ELR (cell line): ENCODE results near the gene UTP4.
"Not testable (repeated sequence)": the region's sequence is repeated elsewhere in the genome, so short reads cannot be mapped to it uniquely, and the experiment has no call there.

Experiments used
- DNase-seq: peaks from one replicate; pipeline ENCODE4 v3.0.0-alpha.2; 2015; ENCODE audit warnings: low read depth

Gene UTP4

GRCh38 chr16:69110406-69110805 lies 22.0 kb upstream of the UTP4 start:
- DNase-seq: no peak

- DNase-seq: no peak
These were observed 21.1 kb upstream of the UTP4 start for GRCh38 chr16:69111216-69111875.

- DNase-seq: no peak
These were observed 20.6 kb upstream of the UTP4 start for GRCh38 chr16:69111876-69112230.

GRCh38 chr16:69112285-69113129 lies 19.9 kb upstream of the UTP4 start:
- peak; percentile 71 for DNase-seq

- peak; percentile 29 for DNase-seq
These were observed 19.2 kb upstream of the UTP4 start for GRCh38 chr16:69113216-69113615.

DNA sequence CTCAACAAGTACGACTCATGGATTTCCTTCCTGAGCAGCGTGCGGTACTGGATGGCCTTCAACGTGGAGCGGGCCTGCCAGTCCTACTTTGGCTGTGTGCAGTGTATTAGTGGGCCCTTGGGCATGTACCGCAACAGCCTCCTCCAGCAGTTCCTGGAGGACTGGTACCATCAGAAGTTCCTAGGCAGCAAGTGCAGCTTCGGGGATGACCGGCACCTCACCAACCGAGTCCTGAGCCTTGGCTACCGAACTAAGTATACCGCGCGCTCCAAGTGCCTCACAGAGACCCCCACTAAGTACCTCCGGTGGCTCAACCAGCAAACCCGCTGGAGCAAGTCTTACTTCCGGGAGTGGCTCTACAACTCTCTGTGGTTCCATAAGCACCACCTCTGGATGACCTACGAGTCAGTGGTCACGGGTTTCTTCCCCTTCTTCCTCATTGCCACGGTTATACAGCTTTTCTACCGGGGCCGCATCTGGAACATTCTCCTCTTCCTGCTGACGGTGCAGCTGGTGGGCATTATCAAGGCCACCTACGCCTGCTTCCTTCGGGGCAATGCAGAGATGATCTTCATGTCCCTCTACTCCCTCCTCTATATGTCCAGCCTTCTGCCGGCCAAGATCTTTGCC lies 18.0 kb upstream of the UTP4 start:
- DNase-seq: no peak

- no peak for DNase-seq
These were observed 17.5 kb upstream of the UTP4 start for GRCh38 chr16:69114976-69115355.

DNA sequence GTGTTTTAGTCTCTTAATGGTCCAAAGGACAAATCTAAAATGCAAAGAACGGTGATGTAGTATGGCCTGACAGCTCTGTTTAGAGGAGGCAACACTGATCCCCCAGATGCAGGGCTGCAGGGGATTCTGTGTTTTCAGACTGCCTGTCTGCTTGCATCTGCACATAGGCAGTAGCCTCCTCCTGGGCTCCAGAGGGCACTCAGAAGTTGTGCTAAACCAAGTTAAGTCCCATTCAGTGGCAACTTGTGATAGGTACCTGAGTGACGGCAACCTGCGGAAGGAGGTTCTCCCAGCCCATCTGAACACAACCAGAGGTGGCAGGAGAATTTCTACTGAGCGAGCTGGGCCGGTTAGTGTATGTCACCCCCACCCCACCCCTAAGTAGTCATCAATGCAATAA lies 17.1 kb upstream of the UTP4 start:
- no peak for DNase-seq

- DNase-seq: no peak
These were observed 16.6 kb upstream of the UTP4 start for GRCh38 chr16:69115837-69116236.

- no peak for DNase-seq
These were observed 16.1 kb upstream of the UTP4 start for GRCh38 chr16:69116256-69116875.

DNA sequence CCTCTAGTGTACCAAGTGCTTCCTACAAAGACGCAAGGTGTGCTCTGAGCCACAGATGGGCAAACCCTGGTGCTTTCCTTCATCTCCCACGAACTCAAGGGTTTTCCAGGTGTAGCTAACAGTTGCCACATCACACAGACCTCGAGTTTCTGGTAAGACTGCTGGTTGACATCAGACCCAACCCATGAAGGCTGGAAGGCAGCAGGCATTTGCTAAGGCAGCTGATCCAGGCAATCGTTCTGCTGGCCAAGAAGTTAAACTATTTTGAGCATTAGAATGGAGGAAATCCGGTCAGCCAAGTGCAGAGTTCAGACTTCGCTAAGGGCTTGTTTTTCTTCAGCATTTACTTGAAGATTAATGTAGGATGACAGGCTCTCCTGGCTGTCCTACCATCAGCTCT lies 15.5 kb upstream of the UTP4 start:
- no peak for DNase-seq

- no peak for DNase-seq
These were observed 14.0 kb upstream of the UTP4 start for GRCh38 chr16:69118468-69118867.

GRCh38 chr16:69118994-69119393 lies 13.5 kb upstream of the UTP4 start:
- no peak for DNase-seq

DNA sequence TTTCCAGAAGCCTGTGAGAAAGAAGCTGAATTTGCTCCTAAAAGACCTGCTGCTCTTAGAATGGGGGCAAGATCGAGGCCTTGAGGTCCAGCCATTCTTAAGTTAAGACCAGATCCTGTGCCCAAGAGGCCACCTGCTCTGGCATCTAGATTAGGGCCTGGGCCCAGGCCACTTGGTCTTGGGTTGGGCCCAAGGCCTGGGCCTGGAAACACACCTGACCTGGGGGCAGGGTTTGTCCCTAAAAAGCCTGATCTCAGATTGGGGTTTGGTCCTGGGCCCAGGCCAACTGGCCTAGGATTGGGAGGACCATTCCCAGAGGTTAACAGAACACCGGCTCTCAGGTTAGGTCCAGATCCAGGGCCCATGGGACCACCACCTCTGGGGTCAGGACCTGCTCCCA lies 12.9 kb upstream of the UTP4 start:
- no peak for DNase-seq

- DNase-seq: no peak
These were observed 12.3 kb upstream of the UTP4 start for GRCh38 chr16:69120096-69120664.

- peak; percentile 87 for DNase-seq
These were observed 8.5 kb upstream of the UTP4 start for GRCh38 chr16:69123910-69124309.

DNA sequence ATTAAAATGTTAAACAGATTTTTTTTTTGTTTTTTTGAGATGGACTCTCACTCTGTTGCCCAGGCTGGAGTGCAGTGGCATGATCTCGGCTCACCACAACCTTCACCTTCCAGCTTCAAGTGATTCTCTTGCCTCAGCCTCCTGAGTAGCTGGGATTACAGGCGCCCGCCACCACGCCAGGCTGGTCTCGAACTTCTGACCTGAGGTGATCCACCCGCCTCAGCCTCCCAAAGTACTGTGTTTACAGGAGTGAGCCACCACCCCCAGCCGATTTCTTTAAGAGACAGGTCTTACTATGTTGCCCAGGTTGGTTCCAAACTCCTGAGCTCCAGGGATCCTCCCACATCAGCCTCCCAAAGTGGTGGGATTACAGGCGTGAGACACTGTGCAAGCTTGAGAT lies 8.0 kb upstream of the UTP4 start:
- not testable (repeated sequence) for DNase-seq

DNA sequence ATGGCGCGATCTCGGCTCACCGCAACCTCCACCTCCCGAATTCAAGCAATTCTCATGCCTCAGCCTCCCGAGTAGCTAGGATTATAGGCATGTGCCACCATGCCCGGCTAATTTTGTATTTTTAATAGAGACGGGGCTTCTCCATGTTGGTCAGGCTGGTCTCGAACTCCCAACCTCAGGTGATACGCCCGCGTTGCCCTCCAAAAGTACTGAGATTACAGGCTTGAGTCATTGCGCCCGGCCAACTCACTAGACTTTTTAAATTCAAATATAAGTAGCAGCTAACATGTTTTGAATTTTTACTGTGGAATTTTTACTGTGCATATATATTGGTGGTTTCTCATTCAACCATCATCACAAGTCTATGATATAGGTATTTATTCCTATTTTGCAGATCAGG lies 7.5 kb upstream of the UTP4 start:
- DNase-seq: not testable (repeated sequence)

GRCh38 chr16:69126221-69126620 lies 6.2 kb upstream of the UTP4 start:
- no peak for DNase-seq

GRCh38 chr16:69126801-69127200 lies 5.6 kb upstream of the UTP4 start:
- DNase-seq: not testable (repeated sequence)

DNA sequence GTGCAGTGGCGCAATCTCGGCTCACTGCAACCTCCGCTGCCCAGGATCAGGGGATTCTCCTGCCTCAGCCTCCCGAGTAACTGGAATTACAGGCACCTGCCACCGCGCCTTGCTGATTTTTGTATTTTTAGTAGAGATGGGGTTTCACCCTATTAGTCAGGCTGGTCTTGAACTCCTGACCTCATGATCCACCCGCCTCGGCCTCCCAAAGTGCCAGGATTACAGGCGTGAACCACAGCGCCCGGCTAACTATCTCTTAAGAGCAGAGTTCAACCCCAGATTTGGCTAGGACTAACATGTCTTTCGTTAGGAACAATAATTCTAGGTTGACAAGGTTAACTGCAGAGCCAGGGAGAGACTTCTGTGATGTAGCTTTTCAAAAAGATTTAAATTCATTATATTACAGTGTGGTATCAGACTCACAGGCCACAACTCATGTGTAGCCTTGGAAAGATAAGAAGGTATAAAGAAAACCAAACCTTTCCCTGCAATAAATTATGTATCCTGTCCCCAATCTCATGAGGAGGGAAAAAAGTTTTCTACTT lies 4.4 kb upstream of the UTP4 start:
- DNase-seq: no peak

GRCh38 chr16:69130461-69130860 lies 2.0 kb upstream of the UTP4 start:
- no peak for DNase-seq
